Gastrocnemius medialis (tissue), 4 donors: Measurements from ENCODE around the gene PKM.

Source experiments
- POLR2A ChIP-seq, 2 donors: fragments of 450-650 bp; IDR thresholded peaks; one replicate each; pipeline ENCODE4 v1.6.1; 2017; ENCODE audit warnings: antibody characterized with exemption in 2 of 2, mild to moderate bottlenecking in 2 of 2, moderate library complexity in 2 of 2
- TF ChIP-seq, protein P1 (sequence below), 5 experiments: fragments of 450-650 bp in 3 of 5; fragments of 200-600 bp in 2 of 5; sonication (generic) in 2 of 5; IDR thresholded peaks in 4 of 5; conservative IDR thresholded peaks in 1 of 5; 1 replicate in 4 of 5; 2 replicates in 1 of 5; pipeline ENCODE4 v1.5.1; 2016 to 2019; ENCODE audit warnings: antibody characterized with exemption in 5 of 5, mild to moderate bottlenecking in 3 of 5, moderate library complexity in 3 of 5

DNA sequence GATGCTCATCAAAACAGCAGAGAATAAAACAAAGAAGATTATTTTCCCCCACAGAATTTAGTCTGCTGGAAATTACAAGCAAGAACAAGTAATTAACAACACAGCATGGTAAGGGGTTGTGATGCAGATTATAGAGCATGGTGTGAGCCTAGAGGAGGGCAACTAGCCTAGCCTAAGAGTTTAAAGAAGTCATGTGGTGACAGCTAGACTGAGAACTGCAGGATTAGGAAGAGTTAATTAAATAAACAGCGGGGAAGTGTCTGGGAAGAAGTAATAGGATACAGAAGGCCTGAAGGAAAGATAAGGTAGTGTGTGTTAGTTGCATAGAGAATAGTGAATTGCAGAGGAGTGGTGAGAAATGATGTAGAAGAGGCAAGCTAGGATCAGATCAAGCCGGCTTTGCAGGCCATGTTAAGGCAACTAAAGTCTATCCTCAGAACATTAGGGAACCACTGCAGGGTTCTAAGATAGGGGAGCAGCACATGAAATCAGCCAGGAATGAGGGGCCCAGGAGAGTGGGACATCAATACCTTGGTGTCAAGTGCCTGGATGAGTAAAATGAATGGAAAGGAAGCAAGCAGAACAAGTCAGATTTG is 11.9 kb upstream of the PKM start:
- TF ChIP-seq, protein P1, sequence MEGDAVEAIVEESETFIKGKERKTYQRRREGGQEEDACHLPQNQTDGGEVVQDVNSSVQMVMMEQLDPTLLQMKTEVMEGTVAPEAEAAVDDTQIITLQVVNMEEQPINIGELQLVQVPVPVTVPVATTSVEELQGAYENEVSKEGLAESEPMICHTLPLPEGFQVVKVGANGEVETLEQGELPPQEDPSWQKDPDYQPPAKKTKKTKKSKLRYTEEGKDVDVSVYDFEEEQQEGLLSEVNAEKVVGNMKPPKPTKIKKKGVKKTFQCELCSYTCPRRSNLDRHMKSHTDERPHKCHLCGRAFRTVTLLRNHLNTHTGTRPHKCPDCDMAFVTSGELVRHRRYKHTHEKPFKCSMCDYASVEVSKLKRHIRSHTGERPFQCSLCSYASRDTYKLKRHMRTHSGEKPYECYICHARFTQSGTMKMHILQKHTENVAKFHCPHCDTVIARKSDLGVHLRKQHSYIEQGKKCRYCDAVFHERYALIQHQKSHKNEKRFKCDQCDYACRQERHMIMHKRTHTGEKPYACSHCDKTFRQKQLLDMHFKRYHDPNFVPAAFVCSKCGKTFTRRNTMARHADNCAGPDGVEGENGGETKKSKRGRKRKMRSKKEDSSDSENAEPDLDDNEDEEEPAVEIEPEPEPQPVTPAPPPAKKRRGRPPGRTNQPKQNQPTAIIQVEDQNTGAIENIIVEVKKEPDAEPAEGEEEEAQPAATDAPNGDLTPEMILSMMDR (IDR thresholded peaks at IDR 0.05 in 4 of 5, conservative IDR thresholded peaks at IDR 0.05 in 1 of 5), result no peak
- TF ChIP-seq POLR2A (IDR thresholded peaks at IDR 0.05), result no peak
